Measurements from ENCODE around the gene WDFY1.

GRCh38 chr2:223920109-223920508 lies 25.0 kb downstream of the WDFY1 start:
- TF ChIP-seq, protein P1, sequence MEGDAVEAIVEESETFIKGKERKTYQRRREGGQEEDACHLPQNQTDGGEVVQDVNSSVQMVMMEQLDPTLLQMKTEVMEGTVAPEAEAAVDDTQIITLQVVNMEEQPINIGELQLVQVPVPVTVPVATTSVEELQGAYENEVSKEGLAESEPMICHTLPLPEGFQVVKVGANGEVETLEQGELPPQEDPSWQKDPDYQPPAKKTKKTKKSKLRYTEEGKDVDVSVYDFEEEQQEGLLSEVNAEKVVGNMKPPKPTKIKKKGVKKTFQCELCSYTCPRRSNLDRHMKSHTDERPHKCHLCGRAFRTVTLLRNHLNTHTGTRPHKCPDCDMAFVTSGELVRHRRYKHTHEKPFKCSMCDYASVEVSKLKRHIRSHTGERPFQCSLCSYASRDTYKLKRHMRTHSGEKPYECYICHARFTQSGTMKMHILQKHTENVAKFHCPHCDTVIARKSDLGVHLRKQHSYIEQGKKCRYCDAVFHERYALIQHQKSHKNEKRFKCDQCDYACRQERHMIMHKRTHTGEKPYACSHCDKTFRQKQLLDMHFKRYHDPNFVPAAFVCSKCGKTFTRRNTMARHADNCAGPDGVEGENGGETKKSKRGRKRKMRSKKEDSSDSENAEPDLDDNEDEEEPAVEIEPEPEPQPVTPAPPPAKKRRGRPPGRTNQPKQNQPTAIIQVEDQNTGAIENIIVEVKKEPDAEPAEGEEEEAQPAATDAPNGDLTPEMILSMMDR (IDR thresholded peaks at IDR 0.05): no peak
- TF ChIP-seq POLR2A (IDR thresholded peaks at IDR 0.05) (no peak), EP300 (IDR thresholded peaks at IDR 0.05; ENCODE audit: low read depth) (no peak)
